Effector CD8-positive, alpha-beta T cell (primary cell): ENCODE results near the gene ZNF732.
"Not testable (repeated sequence)": the region's sequence is repeated elsewhere in the genome, so short reads cannot be mapped to it uniquely, and the experiment has no call there.

ENCODE experiments used
- DNase-seq: peaks from one replicate; lab custom pipeline; 2025; lab: John Stamatoyannopoulos, UW

ZNF732 gene

GRCh38 chr4:253936-254756 lies 51.1 kb downstream of the ZNF732 start:
- DNase-seq = no peak

GRCh38 chr4:252065-252601 lies 53.1 kb downstream of the ZNF732 start:
- no peak for DNase-seq

GRCh38 chr4:244471-244870 lies 60.8 kb downstream of the ZNF732 start:
- DNase-seq = peak; percentile 25

- no peak for DNase-seq
These were observed 61.8 kb downstream of the ZNF732 start for GRCh38 chr4:243426-243825.

GRCh38 chr4:242121-242848 lies 63.0 kb downstream of the ZNF732 start:
- peak; percentile 50 for DNase-seq

GRCh38 chr4:241411-241810 lies 63.9 kb downstream of the ZNF732 start:
- not testable (repeated sequence) for DNase-seq

GRCh38 chr4:236028-236427 lies 69.2 kb downstream of the ZNF732 start:
- no peak for DNase-seq

GRCh38 chr4:234178-234577 lies 71.1 kb downstream of the ZNF732 start:
- DNase-seq = no peak

- no peak for DNase-seq
These were observed 81.3 kb downstream of the ZNF732 start for GRCh38 chr4:223913-224497.
